ENCODE measurements around the gene TMEM87B.

TMEM87B gene

GRCh38 chr2:112151701-112152440, 96.8 kb downstream of the TMEM87B start:
- no peak for DNase-seq (ENCODE audit: low spot score)

GRCh38 chr2:112152476-112153178, 97.6 kb downstream of the TMEM87B start:
- no peak for DNase-seq (ENCODE audit: low spot score)

GRCh38 chr2:112153179-112153490, 98.1 kb downstream of the TMEM87B start:
- no peak for DNase-seq (ENCODE audit: low spot score)

GRCh38 chr2:112153501-112153900, 98.4 kb downstream of the TMEM87B start:
- no peak for DNase-seq (ENCODE audit: low spot score)

GRCh38 chr2:112154246-112155117, 99.4 kb downstream of the TMEM87B start:
- DNase-seq (ENCODE audit: low spot score): no peak

- DNase-seq (ENCODE audit: low spot score): no peak
Measured at GRCh38 chr2:112155331-112156151, 100.5 kb downstream of the TMEM87B start.

GRCh38 chr2:112156152-112156986, 101.3 kb downstream of the TMEM87B start:
- DNase-seq (ENCODE audit: low spot score): no peak

GRCh38 chr2:112157472-112157871, 102.4 kb downstream of the TMEM87B start:
- DNase-seq (ENCODE audit: low spot score): no peak

GRCh38 chr2:112159454-112159921, 104.4 kb downstream of the TMEM87B start:
- DNase-seq (ENCODE audit: low spot score): no peak

- no peak for DNase-seq (ENCODE audit: low spot score)
Measured at GRCh38 chr2:112160283-112161250, 105.5 kb downstream of the TMEM87B start.

- no peak for DNase-seq (ENCODE audit: low spot score)
Measured at GRCh38 chr2:112161431-112162145, 106.5 kb downstream of the TMEM87B start.

GRCh38 chr2:112162341-112162740, 107.3 kb downstream of the TMEM87B start:
- no peak for DNase-seq (ENCODE audit: low spot score)

- DNase-seq (ENCODE audit: low spot score): no peak
Measured at GRCh38 chr2:112162956-112163355, 107.9 kb downstream of the TMEM87B start.

GRCh38 chr2:112163541-112163981, 108.5 kb downstream of the TMEM87B start:
- no peak for DNase-seq (ENCODE audit: low spot score)

GRCh38 chr2:112164876-112165275, 109.8 kb downstream of the TMEM87B start:
- no peak for DNase-seq (ENCODE audit: low spot score)

- no peak for DNase-seq (ENCODE audit: low spot score)
Measured at GRCh38 chr2:112165296-112165695, 110.2 kb downstream of the TMEM87B start.

- no peak for DNase-seq (ENCODE audit: low spot score)
Measured at GRCh38 chr2:112166806-112167499, 111.9 kb downstream of the TMEM87B start.

- DNase-seq (ENCODE audit: low spot score): no peak
Measured at GRCh38 chr2:112168422-112169124, 113.5 kb downstream of the TMEM87B start.

All from cerebellar cortex (tissue), 1 donor.